22Rv1 (cell line): Measurements from ENCODE around the gene PRRG1.

Source experiments
- H3K27ac ChIP-seq: fragments of 450-650 bp; 2 replicates; pipeline ENCODE4 v1.5.1; 2017
- CTCF ChIP-seq: fragments of 450-650 bp; IDR thresholded peaks from 2 replicates; pipeline ENCODE4 v1.5.1; 2017; ENCODE audit warnings: mild to moderate bottlenecking
- ZFX ChIP-seq: fragments of 450-650 bp; IDR thresholded peaks from 2 replicates; pipeline ENCODE4 v1.6.1; 2017; ENCODE audit warnings: antibody characterized with exemption, borderline replicate concordance

PRRG1 gene

GRCh38 chrX:37353646-37354045 lies 4.5 kb downstream of the PRRG1 start:
- H3K27ac ChIP-seq, result no peak overlapping the region
- TF ChIP-seq CTCF (no peak), ZFX (no peak)

- H3K27ac ChIP-seq, result no peak overlapping the region
- TF ChIP-seq CTCF, result no peak
- TF ChIP-seq ZFX, result no peak
These were observed 8.3 kb downstream of the PRRG1 start for GRCh38 chrX:37357436-37357835.

DNA sequence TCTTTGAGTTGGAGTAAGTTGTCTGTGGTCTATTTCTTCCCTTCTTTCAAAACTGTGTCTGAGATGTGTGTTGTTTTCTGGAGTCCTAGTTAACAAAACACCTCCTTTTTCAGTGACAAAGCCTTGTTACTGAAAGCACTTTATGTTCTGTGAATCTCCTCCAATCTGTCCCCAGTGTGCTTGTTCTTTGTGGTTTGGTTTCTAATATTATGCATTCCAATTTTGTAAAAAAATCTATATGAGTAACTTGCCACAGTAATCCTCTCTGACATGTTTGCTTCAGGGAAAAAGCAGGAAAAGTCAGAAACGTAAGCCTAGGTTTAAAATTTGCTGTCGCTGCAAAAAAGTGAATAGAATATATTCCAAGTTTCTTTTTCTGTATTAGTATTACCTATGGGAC lies 12.4 kb downstream of the PRRG1 start:
- TF ChIP-seq CTCF, result no peak
- TF ChIP-seq ZFX, result no peak
- H3K27ac ChIP-seq, result no peak overlapping the region

DNA sequence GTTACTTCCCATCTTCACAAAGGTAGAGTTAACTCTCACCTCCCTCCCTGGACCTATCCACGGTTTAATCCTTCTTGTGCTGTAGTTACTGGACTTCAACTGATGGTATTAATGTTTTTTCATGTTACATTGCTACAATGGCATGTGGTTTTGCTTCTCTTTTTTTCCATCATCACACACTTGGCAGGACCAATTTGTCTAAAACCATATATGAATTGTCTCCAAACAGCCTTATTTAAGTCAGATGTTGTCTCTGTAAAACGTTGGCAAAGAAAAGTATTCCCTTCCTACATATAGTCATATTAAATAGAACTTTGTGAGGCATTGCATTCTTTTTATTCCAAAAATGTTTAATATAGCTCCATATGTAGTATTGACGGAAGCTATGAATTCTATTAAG lies 15.5 kb downstream of the PRRG1 start:
- H3K27ac ChIP-seq, result no peak overlapping the region
- TF ChIP-seq ZFX (no peak), CTCF (no peak)

- TF ChIP-seq ZFX (no peak), CTCF (no peak)
- no peak overlapping the region for H3K27ac ChIP-seq
These were observed 18.8 kb downstream of the PRRG1 start for GRCh38 chrX:37367946-37368345.

- no peak for TF ChIP-seq CTCF
- TF ChIP-seq ZFX, result no peak
- H3K27ac ChIP-seq, result no peak overlapping the region
These were observed 21.5 kb downstream of the PRRG1 start for GRCh38 chrX:37370499-37371141.

DNA sequence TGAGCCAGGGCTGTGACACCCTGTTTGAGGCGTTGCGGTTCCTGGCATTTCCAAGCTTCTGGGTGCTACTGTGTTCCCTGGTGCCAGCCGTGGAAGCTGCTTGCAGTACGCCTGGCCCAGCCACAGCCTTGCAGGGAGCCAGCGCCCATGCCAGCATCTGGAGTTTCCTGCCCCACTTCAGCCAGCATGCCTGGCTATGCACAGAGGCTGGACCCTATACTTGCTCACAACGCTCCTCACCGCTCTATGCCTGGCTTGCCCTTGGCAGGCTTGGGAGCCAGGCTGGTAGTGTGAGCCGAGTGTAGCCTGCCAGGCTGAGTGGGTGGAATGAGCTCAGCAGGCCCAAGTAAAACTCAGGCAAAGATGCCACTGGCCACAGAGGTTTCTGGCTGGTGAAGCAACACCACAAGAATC lies 22.4 kb downstream of the PRRG1 start:
- TF ChIP-seq CTCF, result no peak
- TF ChIP-seq ZFX, result no peak
- no peak overlapping the region for H3K27ac ChIP-seq
